Measurements from ENCODE around the gene STXBP6. TPM values are rescaled to one million over a fixed set of nuclear protein-coding genes. Genes with fewer than 3 reads are reported as not detected.

The STXBP6 gene
- total RNA-seq, 2 donors from 2014 or later = 20.1 to 28.3 TPM

DNA sequence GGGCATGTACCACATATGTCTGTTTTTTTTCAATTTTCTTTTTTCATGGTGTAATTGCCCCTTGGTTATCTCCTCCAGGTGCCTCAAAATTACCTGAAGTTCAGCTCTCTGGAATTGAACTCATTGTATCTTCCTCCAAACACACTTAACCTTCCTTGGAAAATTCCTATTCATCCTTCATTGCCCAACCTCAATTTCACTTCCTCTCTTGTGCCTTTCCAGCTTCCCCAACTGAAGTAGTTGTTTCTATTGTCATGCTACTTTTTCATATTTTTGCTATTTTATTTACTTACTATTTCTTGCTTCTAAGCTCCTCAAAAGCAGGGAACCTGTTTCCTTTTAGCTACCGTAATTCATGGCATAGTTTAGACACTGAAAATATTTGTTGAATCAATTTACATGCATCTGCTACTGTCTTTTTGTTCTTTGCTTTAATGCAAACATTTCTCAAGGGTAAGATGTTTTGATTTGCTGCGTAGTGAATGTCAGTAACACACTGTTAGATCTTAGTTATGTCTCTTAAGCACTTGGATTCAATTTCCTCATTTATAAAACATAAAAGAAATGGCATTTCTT lies 37.0 kb upstream of the STXBP6 start:
- no peak overlapping the region for H3K4me3 ChIP-seq
- no peak for TF ChIP-seq POLR2A (IDR thresholded peaks at IDR 0.05)
- TF ChIP-seq, protein P1, sequence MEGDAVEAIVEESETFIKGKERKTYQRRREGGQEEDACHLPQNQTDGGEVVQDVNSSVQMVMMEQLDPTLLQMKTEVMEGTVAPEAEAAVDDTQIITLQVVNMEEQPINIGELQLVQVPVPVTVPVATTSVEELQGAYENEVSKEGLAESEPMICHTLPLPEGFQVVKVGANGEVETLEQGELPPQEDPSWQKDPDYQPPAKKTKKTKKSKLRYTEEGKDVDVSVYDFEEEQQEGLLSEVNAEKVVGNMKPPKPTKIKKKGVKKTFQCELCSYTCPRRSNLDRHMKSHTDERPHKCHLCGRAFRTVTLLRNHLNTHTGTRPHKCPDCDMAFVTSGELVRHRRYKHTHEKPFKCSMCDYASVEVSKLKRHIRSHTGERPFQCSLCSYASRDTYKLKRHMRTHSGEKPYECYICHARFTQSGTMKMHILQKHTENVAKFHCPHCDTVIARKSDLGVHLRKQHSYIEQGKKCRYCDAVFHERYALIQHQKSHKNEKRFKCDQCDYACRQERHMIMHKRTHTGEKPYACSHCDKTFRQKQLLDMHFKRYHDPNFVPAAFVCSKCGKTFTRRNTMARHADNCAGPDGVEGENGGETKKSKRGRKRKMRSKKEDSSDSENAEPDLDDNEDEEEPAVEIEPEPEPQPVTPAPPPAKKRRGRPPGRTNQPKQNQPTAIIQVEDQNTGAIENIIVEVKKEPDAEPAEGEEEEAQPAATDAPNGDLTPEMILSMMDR (IDR thresholded peaks at IDR 0.05) = no peak
- 43% methylated on average over 2 of the region's 2 CpGs for WGBS, 2 donors
- intact Hi-C loops (cut with DNase I) = no loop called here
- no peak overlapping the region for H3K27ac ChIP-seq
- H3K27me3 ChIP-seq = no peaks in the 10 kb centered on the region
- no peaks in the 10 kb centered on the region for H3K36me3 ChIP-seq (replicated peaks in 1 of 2; ENCODE audit: insufficient read depth in 1 of 2, low read depth in 2 of 2)
- no peak for ATAC-seq
- no peaks in the 10 kb centered on the region for H3K9me3 ChIP-seq
- DNase-seq = no peak
- peaks cover 18% of the 10 kb centered on the region for H3K4me1 ChIP-seq

GRCh38 chr14:25086081-25086480 lies 36.1 kb upstream of the STXBP6 start:
- peaks cover 16% of the 10 kb centered on the region for H3K4me1 ChIP-seq
- H3K4me3 ChIP-seq = no peak overlapping the region
- 73 to 74% methylated on average over 6 of the region's 6 CpGs for WGBS, 2 donors
- DNase-seq (no peak), ATAC-seq (no peak)
- no peaks in the 10 kb centered on the region for H3K27me3 ChIP-seq
- TF ChIP-seq, protein P1 (IDR thresholded peaks at IDR 0.05) = no peak
- no peak for TF ChIP-seq POLR2A (IDR thresholded peaks at IDR 0.05)
- no peak overlapping the region for H3K27ac ChIP-seq
- intact Hi-C loops (cut with DNase I) = no loop called here
- no peaks in the 10 kb centered on the region for H3K9me3 ChIP-seq
- no peaks in the 10 kb centered on the region for H3K36me3 ChIP-seq (replicated peaks in 1 of 2; ENCODE audit: insufficient read depth in 1 of 2, low read depth in 2 of 2)

DNA sequence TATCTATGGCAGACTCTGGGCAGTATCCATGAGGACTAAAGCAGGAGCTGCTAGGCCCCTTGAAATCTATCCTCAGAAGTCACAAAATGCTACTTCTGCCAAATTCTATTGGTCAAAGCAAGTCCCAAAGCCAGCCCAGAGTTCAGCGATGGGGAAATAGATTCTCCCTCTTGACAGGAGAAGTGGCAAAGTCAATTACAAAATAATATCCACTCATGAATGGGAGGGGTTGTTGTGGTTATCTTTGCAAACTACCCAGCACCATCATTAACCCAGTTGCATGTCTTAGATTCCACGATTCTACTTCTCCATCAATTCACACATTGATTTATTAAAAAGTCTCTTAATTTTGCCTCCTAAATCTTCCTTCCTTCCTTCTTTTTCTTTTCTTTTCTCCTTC lies 30.7 kb upstream of the STXBP6 start:
- Histone ChIP-seq H3K27me3 (no peaks in the 10 kb centered on the region), H3K36me3 (replicated peaks in 1 of 2; ENCODE audit: insufficient read depth in 1 of 2, low read depth in 2 of 2) (no peaks in the 10 kb centered on the region), H3K4me1 (peaks cover 8% of the 10 kb centered on the region), H3K27ac (no peak overlapping the region), H3K9me3 (no peaks in the 10 kb centered on the region), H3K4me3 (no peak overlapping the region)
- ATAC-seq = no peak
- DNase-seq = no peak
- 90 to 92% methylated on average over 2 of the region's 2 CpGs for WGBS, 2 donors
- intact Hi-C loops (cut with DNase I) = no loop called here
- no peak for TF ChIP-seq POLR2A (IDR thresholded peaks at IDR 0.05)

DNA sequence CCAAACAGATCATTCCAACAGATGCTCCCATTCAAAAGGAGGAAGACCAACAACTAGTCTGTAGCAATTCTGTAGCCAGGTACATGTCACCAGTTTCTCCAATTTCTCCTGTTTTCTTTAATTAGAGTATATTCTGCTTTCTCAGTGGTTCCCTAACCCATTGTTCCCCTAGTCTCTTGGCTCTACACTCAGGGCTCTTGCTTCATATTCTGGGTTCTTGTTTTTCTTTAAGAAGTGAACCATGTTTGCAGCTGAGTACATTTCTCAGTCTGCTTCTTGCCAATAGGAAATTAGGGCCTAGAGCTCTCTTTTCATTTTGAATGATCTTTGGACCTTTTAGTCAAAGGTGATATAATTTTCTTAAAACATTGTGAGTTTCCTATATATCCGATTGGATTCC lies 29.4 kb upstream of the STXBP6 start:
- H3K9me3 ChIP-seq = no peaks in the 10 kb centered on the region
- 94 to 97% methylated on average over 1 of the region's 1 CpG for WGBS, 2 donors
- H3K36me3 ChIP-seq (replicated peaks in 1 of 2; ENCODE audit: insufficient read depth in 1 of 2, low read depth in 2 of 2) = no peaks in the 10 kb centered on the region
- no peak for TF ChIP-seq POLR2A (IDR thresholded peaks at IDR 0.05)
- TF ChIP-seq, protein P1 (IDR thresholded peaks at IDR 0.05) = no peak
- no peak for DNase-seq
- no peak overlapping the region for H3K4me3 ChIP-seq
- H3K4me1 ChIP-seq = peaks cover 8% of the 10 kb centered on the region
- intact Hi-C loops (cut with DNase I) = no loop called here
- ATAC-seq = no peak
- H3K27me3 ChIP-seq = no peaks in the 10 kb centered on the region
- H3K27ac ChIP-seq = no peak overlapping the region

GRCh38 chr14:25074099-25074685 lies 24.2 kb upstream of the STXBP6 start:
- WGBS, 2 donors = 78 to 81% methylated on average over 4 of the region's 4 CpGs
- Histone ChIP-seq H3K9me3 (no peaks in the 10 kb centered on the region), H3K27ac (no peak overlapping the region), H3K36me3 (replicated peaks in 1 of 2; ENCODE audit: insufficient read depth in 1 of 2, low read depth in 2 of 2) (no peaks in the 10 kb centered on the region), H3K4me3 (no peak overlapping the region), H3K4me1 (peaks cover 4% of the 10 kb centered on the region), H3K27me3 (no peaks in the 10 kb centered on the region)
- ATAC-seq (no peak), DNase-seq (no peak)
- intact Hi-C loops (cut with DNase I) = no loop called here
- TF ChIP-seq POLR2A (IDR thresholded peaks at IDR 0.05) = no peak
- TF ChIP-seq, protein P1 (IDR thresholded peaks at IDR 0.05) = no peak

Data from body of pancreas (tissue), 4 donors.